ENCODE data around the gene ROBO2. TPM values are rescaled to one million over a fixed set of nuclear protein-coding genes. Genes with fewer than 3 reads are reported as not detected.

Gene ROBO2
- total and polyA plus RNA-seq, 8 donors, result 0.65 to 4.3 (median 1.6) TPM

DNA sequence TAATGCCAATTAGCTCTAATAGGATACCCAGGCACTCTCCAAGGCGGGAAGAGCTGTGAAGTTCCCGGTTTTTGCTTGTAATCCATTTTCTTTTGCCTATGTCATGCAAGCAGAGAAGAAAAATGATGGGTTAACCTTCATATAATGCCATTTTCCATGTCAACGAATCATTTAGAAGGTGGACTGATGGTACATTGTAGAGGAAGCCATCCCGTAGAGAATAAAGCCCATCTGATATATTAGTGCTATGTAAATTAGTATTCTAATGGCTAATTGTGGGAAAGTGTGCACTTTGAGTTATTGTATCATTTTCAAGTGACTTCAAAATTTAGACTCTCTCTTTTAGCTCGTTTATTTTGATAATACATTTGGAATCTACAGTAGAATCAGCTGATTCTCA is 509.1 kb downstream of the ROBO2 start:
- no peaks in the 10 kb centered on the region for H3K4me1 ChIP-seq
- no peak overlapping the region for H3K4me3 ChIP-seq
- no peaks in the 10 kb centered on the region for H3K9me3 ChIP-seq
- WGBS, 2 donors, result 59 to 73% methylated on average over 5 of the region's 5 CpGs
- DNase-seq, result no peak
- TF ChIP-seq, protein P1, sequence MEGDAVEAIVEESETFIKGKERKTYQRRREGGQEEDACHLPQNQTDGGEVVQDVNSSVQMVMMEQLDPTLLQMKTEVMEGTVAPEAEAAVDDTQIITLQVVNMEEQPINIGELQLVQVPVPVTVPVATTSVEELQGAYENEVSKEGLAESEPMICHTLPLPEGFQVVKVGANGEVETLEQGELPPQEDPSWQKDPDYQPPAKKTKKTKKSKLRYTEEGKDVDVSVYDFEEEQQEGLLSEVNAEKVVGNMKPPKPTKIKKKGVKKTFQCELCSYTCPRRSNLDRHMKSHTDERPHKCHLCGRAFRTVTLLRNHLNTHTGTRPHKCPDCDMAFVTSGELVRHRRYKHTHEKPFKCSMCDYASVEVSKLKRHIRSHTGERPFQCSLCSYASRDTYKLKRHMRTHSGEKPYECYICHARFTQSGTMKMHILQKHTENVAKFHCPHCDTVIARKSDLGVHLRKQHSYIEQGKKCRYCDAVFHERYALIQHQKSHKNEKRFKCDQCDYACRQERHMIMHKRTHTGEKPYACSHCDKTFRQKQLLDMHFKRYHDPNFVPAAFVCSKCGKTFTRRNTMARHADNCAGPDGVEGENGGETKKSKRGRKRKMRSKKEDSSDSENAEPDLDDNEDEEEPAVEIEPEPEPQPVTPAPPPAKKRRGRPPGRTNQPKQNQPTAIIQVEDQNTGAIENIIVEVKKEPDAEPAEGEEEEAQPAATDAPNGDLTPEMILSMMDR (IDR thresholded peaks at IDR 0.05), result no peak
- H3K27ac ChIP-seq, result no peak overlapping the region
- no peak for ATAC-seq
- no peak for FAIRE-seq
- intact Hi-C loops (cut with DNase I), result no loop called here
- no peaks in the 10 kb centered on the region for H3K27me3 ChIP-seq
- no peaks in the 10 kb centered on the region for H3K36me3 ChIP-seq

DNA sequence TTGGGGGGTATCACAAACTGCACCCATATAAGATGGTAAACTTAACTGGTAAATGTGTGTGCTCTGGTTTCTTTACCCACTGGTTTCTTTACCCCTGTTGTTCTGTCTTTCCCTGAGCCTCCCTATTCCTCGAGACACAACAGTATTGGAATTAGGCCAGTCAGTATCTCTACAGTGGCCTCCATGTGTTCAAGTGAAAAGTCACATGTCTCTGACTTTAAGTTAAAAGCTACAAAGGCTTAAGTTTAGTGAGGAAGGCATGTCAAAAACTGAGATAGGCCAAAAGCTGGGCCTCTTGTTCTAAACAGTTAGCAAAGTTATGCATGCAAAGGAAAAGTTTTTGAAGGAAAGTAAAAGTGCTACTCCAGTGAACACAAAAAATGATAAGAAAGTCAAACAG is 513.3 kb downstream of the ROBO2 start:
- no peak overlapping the region for H3K27ac ChIP-seq
- H3K4me1 ChIP-seq, result no peaks in the 10 kb centered on the region
- TF ChIP-seq, protein P1 (IDR thresholded peaks at IDR 0.05), result no peak
- H3K27me3 ChIP-seq, result no peaks in the 10 kb centered on the region
- DNase-seq (no peak), FAIRE-seq (no peak), ATAC-seq (no peak)
- H3K36me3 ChIP-seq, result no peaks in the 10 kb centered on the region
- no peaks in the 10 kb centered on the region for H3K9me3 ChIP-seq
- no peak overlapping the region for H3K4me3 ChIP-seq
- intact Hi-C loops (cut with DNase I), result no loop called here
- whole genome bisulfite sequencing, 2 donors, result 58 to 60% methylated on average over 1 of the region's 1 CpG

DNA sequence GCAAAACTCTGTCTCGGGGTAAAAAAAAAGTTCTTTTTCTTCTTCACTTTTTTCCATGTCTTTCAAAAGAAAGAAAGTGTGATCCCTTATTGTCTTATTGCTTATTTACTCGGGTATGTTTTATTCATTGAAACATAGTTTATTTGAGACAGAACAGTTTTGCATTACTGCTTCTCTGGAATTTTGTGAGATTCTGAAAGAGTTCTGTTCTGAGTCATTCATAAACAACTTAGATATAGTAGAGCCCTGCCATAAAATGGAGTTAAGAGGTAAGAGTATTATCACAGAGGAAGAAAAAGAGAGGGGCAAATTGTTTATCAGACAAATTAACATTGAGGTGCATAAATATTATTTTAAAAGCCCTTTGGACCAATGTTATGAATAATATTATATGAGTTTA is 522.2 kb downstream of the ROBO2 start:
- intact Hi-C loops (cut with DNase I), result no loop called here
- 56 to 68% methylated on average over 2 of the region's 2 CpGs for WGBS, 2 donors
- Histone ChIP-seq H3K9me3 (no peaks in the 10 kb centered on the region), H3K27ac (no peak overlapping the region), H3K36me3 (no peaks in the 10 kb centered on the region), H3K4me3 (no peak overlapping the region), H3K27me3 (no peaks in the 10 kb centered on the region), H3K4me1 (no peaks in the 10 kb centered on the region)
- DNase-seq (no peak), FAIRE-seq (no peak), ATAC-seq (no peak)
- TF ChIP-seq, protein P1 (IDR thresholded peaks at IDR 0.05), result no peak

DNA sequence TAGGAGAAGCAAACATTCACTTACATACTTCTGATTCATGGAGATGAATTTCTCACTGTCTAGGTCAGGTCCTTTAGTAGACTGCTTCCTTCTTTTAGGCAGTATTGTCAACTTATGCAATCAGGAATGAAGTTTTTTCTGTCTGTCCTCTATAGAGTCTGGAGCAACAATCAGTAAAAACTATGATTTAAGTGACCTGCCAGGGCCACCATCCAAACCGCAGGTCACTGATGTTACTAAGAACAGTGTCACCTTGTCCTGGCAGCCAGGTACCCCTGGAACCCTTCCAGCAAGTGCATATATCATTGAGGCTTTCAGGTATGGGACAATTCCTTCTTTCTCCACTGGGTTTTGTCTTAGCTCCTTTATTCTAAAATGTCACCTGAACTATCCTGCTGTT is 523.1 kb downstream of the ROBO2 start:
- Histone ChIP-seq H3K36me3 (no peaks in the 10 kb centered on the region), H3K4me3 (no peak overlapping the region), H3K9me3 (no peaks in the 10 kb centered on the region), H3K27me3 (no peaks in the 10 kb centered on the region), H3K27ac (no peak overlapping the region), H3K4me1 (no peaks in the 10 kb centered on the region)
- 41 to 46% methylated on average over 1 of the region's 1 CpG for WGBS, 2 donors
- peak in 3 of 6 donors; percentile 11 to 14 (median 13) for DNase-seq
- TF ChIP-seq, protein P1 (IDR thresholded peaks at IDR 0.05), result no peak
- intact Hi-C loops (cut with DNase I), result no loop called here
- ATAC-seq, result peak in 1 of 4 donors; percentile 22
- FAIRE-seq, result no peak

DNA sequence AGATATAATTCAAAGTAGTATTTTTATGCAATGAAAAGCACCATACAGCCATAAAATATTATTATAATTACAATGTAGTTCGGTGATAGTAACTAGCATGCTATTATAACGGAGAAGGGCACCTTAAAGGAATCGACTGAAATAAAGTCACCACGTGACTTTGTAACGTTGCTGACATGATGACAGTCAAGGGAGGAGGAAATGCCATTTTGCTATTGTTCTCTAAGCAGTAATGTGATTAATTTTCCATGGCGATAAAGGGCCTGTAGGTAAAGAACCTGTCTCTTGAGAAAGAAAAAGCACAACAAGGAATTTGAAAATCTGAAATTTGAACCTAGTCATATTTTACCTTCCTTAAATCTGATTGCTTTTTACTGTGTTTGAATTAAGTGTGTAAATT is 526.2 kb downstream of the ROBO2 start:
- H3K9me3 ChIP-seq, result no peaks in the 10 kb centered on the region
- H3K4me3 ChIP-seq, result no peak overlapping the region
- DNase-seq, result no peak
- no peaks in the 10 kb centered on the region for H3K27me3 ChIP-seq
- no peaks in the 10 kb centered on the region for H3K4me1 ChIP-seq
- no peaks in the 10 kb centered on the region for H3K36me3 ChIP-seq
- intact Hi-C loops (cut with DNase I), result no loop called here
- H3K27ac ChIP-seq, result no peak overlapping the region
- no peak for FAIRE-seq
- TF ChIP-seq, protein P1 (IDR thresholded peaks at IDR 0.05), result no peak
- ATAC-seq, result no peak
- 60 to 69% methylated on average over 6 of the region's 6 CpGs for WGBS, 2 donors

Data from pancreas (tissue), 10 donors.